ENCODE measurements around the gene PDK4.
"Not testable (repeated sequence)": the region's sequence is repeated elsewhere in the genome, so short reads cannot be mapped to it uniquely, and the experiment has no call there.

The PDK4 gene

DNA sequence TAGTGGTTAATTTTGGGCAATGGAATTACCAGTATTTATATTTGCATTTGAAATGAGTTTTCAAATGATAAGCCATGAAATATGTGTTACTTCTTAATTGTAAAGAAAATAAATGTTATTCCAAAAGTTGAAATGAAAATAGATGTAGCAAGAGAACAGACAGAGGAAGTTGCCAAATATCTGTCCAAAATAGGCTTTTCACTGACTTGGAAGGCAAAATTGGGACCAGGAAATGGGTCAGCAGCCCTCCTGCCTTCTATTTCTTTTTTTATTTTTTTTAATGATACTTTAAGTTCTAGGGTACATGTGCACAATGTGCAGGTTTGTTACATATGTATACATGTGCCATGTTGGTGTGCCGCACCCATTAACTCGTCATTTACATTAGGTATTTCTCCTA lies 8.1 kb upstream of the PDK4 start:
- not testable (repeated sequence) for DNase-seq

- no peak for DNase-seq
Observed at GRCh38 chr7:95602421-95602820, 6.1 kb upstream of the PDK4 start.

- no peak for DNase-seq
Observed at GRCh38 chr7:95601316-95601715, 5.0 kb upstream of the PDK4 start.

DNA sequence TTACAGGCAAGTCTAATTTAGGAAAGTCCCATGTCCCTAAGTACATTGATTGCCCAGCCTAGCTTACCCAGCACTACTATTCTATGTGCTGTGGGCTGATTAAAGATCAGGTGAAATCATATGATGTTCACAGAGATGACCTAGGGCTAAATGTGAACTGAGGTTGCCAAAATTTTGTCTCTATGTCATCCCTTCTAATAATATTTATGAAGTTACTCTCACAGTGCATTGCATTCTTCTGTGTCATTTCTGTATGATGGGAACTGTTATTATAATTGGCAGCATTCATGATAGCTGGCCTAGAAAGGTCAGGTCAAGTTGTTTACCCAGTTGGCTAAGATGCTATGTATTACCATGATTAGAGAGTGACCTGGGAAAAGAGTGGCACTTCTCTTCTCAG lies 2.8 kb upstream of the PDK4 start:
- no peak for DNase-seq

GRCh38 chr7:95598511-95598910 lies 2.2 kb upstream of the PDK4 start:
- DNase-seq = no peak

GRCh38 chr7:95595746-95596197 lies 544 bp downstream of the PDK4 start:
- no peak for DNase-seq

- DNase-seq = no peak
Observed at GRCh38 chr7:95594185-95594584, 2.1 kb downstream of the PDK4 start.

DNA sequence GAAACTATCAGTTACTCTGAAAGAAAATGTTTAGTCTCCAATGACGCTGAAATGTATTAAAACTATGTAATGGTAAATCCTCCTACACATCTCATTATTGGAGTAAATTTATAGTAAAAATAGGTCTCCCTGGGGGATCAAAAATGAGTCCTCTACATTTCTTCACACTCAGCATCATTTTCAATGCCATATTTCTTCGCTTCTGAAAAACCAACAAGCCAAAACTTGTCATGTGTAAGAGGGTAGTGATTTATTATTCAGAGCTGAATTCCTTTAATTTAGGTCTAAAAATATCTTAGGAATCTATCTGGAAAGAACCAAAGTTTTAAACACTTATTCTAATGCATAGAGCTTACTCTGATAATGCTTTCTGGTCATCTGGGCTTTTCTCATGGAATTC lies 3.0 kb downstream of the PDK4 start:
- no peak for DNase-seq

- DNase-seq = no peak
Observed at GRCh38 chr7:95592570-95592969, 3.7 kb downstream of the PDK4 start.

- DNase-seq = no peak
Observed at GRCh38 chr7:95590387-95591248, 5.7 kb downstream of the PDK4 start.

GRCh38 chr7:95589766-95590165 lies 6.5 kb downstream of the PDK4 start:
- DNase-seq = no peak

- no peak for DNase-seq
Observed at GRCh38 chr7:95589031-95589430, 7.3 kb downstream of the PDK4 start.

DNA sequence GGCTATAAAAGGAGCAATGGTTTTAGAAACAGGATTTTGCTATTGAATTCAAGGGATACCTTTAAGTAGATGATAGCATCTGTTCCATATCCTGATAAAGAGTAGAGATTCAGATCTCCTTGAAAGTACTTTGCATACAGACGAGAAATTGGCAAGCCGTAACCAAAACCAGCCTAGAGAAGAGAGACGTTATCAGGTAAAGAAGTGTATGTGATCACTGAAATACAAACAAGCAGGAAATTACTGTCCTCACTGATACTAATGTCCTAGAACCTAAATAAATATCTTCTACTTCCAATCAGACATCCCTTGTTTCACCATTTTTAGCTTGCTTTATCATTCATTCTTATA lies 9.4 kb downstream of the PDK4 start:
- DNase-seq = no peak

- DNase-seq = no peak
Observed at GRCh38 chr7:95585426-95585789, 10.9 kb downstream of the PDK4 start.

DNA sequence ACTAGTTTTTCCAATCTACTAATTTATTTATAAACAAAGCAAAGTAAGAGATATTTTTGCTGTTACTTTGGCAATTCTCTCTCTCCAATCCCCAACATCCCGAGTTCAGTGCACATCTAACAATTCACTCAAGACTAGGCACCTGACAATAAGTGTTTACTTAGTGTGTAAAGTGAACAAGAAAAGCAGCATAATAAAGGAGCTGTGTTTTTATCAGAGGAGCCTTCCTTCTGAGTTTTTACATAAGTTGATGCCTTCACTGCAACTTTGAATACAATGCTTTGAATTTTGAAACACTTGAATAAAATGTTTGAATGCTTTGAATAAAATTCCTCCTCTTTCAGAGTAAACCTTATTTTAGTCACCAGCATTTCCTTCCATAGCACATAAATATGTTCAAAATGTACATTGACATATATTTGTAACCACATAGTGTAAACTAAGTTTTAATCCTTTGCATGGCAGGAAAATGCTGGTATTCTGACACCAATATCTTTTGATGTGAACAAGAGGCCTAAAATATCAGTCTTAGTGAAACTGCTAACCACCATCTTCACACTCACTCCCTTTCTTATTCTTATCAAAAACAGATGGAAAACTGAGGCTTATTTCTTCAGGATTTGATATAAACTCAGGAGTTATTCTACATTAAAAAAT lies 11.4 kb downstream of the PDK4 start:
- DNase-seq = no peak

DNA sequence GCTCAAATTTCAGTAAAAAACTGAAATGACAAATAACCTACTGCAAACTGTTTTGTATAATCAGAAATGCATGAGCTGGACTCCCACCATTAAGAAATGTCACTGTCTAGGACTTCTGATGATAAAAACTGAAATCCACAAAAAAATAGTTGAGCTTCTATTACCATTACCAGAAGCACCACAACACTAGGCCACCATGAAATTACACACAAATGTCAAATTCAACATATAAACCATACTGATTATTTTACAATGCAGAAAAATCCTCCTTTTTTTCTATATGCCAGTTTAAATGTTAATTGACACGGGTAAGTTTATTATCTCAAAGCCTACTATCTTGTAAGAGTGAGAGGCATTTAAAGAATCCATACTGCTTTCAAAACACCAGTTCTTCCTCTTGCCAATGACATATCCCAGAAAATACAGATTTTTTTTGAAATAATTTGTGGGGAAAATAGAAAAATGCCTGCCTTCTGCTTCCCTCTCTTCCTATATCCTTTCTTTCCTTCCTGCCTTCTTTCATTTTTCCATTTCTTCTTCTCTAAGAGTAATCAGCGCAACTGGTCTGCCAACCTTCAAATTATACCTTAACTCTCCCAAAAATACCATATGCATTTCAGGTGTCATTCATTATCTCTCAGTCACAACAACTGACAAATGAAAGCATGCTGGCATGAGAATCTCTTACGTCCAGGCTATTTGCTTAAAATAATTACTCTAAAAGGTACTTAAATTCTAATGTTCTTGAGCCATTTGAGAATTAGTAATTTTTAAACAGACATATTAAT lies 12.3 kb downstream of the PDK4 start:
- no peak for DNase-seq

DNA sequence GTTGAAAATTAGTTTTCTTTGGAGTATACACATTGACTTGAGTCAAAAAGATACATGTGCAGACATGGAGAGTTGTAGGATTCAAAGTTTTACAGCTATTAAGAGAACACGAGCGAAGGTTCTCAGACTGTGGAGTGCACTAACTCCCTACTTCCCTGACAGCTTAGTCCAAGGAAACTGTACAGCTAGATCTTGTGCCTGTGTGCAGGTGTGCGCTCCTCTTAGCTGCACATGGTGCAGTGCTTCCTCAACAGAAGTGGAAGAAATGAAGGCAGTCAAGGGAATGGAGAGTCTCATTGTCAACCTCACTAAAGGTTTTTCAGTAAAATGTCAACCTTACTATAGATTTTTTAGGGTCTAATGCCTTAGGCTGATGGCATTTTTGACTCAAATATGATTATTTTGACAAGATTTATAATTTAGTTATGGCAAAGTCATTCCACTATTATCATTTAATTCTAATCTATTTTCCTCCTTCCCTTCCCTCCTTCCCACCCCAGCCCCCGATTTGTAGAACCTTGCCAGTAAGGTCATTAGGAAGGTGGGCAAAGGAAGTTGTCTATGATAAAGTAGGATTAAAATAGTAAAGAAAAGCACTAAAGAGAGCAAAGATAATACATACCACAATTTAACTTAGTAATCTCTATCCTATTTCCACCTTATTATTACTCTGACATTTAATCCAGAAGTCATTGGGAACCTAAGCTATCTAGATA lies 13.6 kb downstream of the PDK4 start:
- DNase-seq = no peak

GRCh38 chr7:95581467-95581866 lies 14.8 kb downstream of the PDK4 start:
- DNase-seq = no peak

DNA sequence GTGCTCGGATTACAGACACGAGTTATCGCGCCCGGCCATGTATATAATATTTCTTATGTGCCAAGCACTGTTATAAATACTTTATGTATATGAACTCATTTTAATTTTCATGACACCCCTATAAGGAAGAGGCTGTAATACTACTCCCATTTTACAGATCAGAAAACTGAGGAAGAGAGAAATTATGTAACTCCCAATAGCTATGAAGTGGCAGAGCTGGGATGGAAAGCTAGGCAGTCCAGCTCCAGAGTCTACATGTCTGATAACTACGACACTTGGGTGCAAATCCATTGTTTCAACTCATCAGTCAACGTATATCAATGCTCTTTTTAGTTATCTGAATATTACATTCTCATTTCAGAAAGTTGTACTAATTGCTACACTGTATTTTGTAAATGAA lies 17.0 kb downstream of the PDK4 start:
- no peak for DNase-seq

DNA sequence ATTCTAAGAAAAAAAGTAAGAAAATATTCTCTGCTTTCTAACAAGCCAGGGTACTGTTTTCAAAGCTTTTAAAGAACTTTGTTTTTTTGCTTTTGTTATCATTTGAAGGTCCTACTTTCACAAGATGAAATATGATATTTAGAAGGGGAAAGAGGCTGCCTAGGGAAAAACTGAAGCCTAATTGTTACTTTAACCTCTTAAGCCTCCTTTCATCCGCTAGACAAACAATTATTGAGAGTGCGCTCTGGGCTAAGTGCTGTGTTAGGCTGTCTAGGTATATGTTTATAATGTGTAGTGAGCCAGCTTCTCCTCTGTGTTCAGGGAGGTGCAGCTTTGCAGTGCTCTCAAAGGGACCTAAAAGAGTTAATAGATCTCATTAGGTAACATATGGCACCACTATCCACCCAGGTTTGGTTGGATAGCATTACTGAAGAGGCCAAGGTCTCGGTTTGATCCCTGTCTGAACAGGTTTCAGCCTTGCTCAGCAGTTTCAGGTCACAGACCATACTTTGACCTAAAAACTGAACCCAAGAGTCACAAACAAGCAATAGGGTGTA lies 17.9 kb downstream of the PDK4 start:
- no peak for DNase-seq

DNA sequence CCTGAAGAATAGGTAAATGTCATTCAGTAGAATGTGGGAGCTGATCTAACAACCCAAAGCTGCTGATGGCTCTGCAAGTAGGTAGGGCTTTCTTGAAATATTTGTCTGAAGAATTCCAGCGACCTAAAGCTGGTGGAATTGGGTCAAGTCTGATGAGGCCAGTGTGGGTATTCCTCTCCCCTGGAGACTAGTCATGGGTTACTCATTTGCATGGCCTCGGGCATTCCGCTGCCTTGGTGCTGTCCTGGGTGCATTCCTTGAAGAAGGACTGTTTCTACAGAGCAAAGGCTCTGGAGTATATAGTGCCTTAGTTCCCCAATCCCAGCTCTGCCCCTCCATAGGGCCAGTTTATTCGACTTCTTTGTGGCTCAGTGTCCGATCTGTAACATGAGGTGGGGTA lies 19.2 kb downstream of the PDK4 start:
- DNase-seq = no peak

DNA sequence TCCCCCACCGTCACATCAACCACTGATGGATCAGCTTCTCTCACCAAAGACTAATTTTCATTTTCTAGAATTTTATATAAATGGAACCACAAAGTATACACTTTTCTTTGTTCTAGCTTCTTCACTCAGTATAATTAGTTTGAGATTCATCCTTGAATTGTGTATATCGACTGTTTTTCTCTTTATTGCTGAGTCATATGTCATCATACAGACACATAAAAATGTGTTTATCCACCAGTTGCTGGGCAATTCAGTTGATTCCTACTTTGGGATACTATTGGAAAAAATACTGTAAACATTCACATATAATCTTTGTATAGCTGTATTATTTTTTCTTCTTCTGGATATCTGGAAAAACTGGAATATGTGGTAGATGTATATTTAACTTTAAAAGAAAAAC lies 26.6 kb downstream of the PDK4 start:
- DNase-seq = no peak

GRCh38 chr7:95560674-95561073 lies 35.6 kb downstream of the PDK4 start:
- DNase-seq = no peak

Measured in CD4-positive, alpha-beta T cell treated with Interleukin-10 for 1 hour (primary cell).